Heart right ventricle (tissue), 16 donors: Measurements from ENCODE around the gene NOXA1. TPM values are rescaled to one million over a fixed set of nuclear protein-coding genes. Genes with fewer than 3 reads are reported as not detected.

Experiments used
- ATAC-seq, 8 donors: fragments of 200-7000 bp; cut with Tn5 transposase; one replicate each; pipeline ENCODE4 v1.9.1; 2020; ENCODE audit warnings: mild to moderate bottlenecking in 8 of 8, moderate library complexity in 8 of 8, moderate number of reproducible peaks in 1 of 8
- DNase-seq, 2 donors: peaks; one replicate each; pipeline ENCODE4 v3.0.0-alpha.2; 2020
- H3K27ac ChIP-seq, 10 donors: fragments of 200-600 bp; sonication (generic) in 2 of 10; one replicate each; pipeline versions ENCODE4 v1.5.0 to v1.8.0; 2020 to 2022; ENCODE audit warnings: mild to moderate bottlenecking in 3 of 10
- H3K27me3 ChIP-seq, 7 donors: fragments of 200-600 bp; one replicate each; pipeline ENCODE4 v1.8.0; 2021 to 2022; ENCODE audit warnings: mild to moderate bottlenecking in 2 of 7
- H3K36me3 ChIP-seq, 9 donors: fragments of 200-600 bp; sonication (generic) in 1 of 9; one replicate each; pipeline versions ENCODE4 v1.5.0 to v1.8.0; 2020 to 2022; ENCODE audit warnings: mild to moderate bottlenecking in 2 of 9
- H3K4me1 ChIP-seq, 9 donors: fragments of 200-600 bp; sonication (generic) in 1 of 9; one replicate each; pipeline versions ENCODE4 v1.5.0 to v1.8.0; 2020 to 2022; ENCODE audit warnings: mild to moderate bottlenecking in 4 of 9
- H3K4me3 ChIP-seq, 10 donors: fragments of 200-600 bp; sonication (generic) in 2 of 10; one replicate each; pipeline versions ENCODE4 v1.5.0 to v1.8.0; 2020 to 2022; ENCODE audit warnings: mild to moderate bottlenecking in 7 of 10, moderate library complexity in 2 of 10
- H3K9me3 ChIP-seq, 11 donors: fragments of 200-600 bp in 10 of 11; sonication (generic) in 2 of 11; one replicate each; pipeline versions ENCODE4 v1.5.0 to v1.8.0; 2013 to 2022; ENCODE audit warnings: mild to moderate bottlenecking in 2 of 11, control low read depth in 1 of 11, moderate library complexity in 1 of 11
- WGBS, 2 donors: extraction: QIAGEN DNeasy Blood & Tissue Kit; methylation state at CpG; one replicate each; pipeline ENCODE4 v1.1.7; 2013; ENCODE audit warnings: inconsistent platforms in 1 of 2; 5-methylcytosine and 5-hydroxymethylcytosine counted together
- intact Hi-C, 10 donors: fragments of 100-400 bp; cut with DNase I; formaldehyde crosslinking; loops; one replicate each; pipeline versions ENCODE4 v1.11.1 to v1.14.2; 2022
- polyA plus RNA-seq, 2 donors: library from polyadenylated mRNA; stranded (reverse); fragments of 200-250 nt; gene quantifications; one replicate each; pipeline ENCODE4 v1.2.3, GENCODE V29; 2013
- total RNA-seq, 10 donors: library from RNA; stranded (reverse); fragmentation: NEBNext Ultra II Directional in 3 of 10; extraction: Animal tissue kit (Norgen Biotek cat#: 25700) in 3 of 10; gene quantifications; one replicate each; pipeline versions ENCODE4 v1.2.1 to v1.2.4, GENCODE V29; 2021 to 2023
- TF ChIP-seq, protein P1 (sequence below), 9 donors: fragments of 200-600 bp; sonication (generic) in 2 of 9; IDR thresholded peaks; one replicate each; pipeline versions ENCODE4 v1.5.0 to v1.8.0; 2021 to 2022; ENCODE audit warnings: antibody characterized with exemption in 9 of 9, mild to moderate bottlenecking in 5 of 9, moderate library complexity in 1 of 9
- donor health status: Arrhythmogenic right ventricular cardiomyopathy.
- donor health status: ischemic (EF 13 %, LVEDD 7.1; RV severe dilation, severe dysfunction).
- donor health status: healthy with polysubstance abuse.
- donor health status: DM: no; HTN: yes; CAD: no.
- donor health status: DM: no; HTN: no; CAD: no.
- donor health status: ischemic (EF 25% LVEDD 6.9; RV normal size, moderate dysfunction).
- donor health status: ischemic (EF 25% LVEDD 5.7; RV mildly dilated, moderate dysfunction).
- donor health status: healthy.
- donor health status: DM: yes; HTN: yes; CAD: no.
- donor health status: Ischemic cardiomyopathy.
- donor health status: ischemic (EF 35%, LVEDD 5.7; RV mildly dilated, moderate dysfunction).
- donor health status: nonischemic (EF 11% LVEDD 7.7; RV severe dilation, severe dysfunction).
- donor health status: DM: yes; HTN: yes; CAD: no.
- donor health status: PGD.
- donor health status: ischemic (EF 29% LVEDD 5.4; RV normal size, mild dysfunction).
- donor health status: nonischemic (EF 23%, LVEDD 6.1; RV moderate dilation, normal function).

The NOXA1 gene
- total and polyA plus RNA-seq, 12 donors = 0.62 to 10.6 (median 3.0) TPM

DNA sequence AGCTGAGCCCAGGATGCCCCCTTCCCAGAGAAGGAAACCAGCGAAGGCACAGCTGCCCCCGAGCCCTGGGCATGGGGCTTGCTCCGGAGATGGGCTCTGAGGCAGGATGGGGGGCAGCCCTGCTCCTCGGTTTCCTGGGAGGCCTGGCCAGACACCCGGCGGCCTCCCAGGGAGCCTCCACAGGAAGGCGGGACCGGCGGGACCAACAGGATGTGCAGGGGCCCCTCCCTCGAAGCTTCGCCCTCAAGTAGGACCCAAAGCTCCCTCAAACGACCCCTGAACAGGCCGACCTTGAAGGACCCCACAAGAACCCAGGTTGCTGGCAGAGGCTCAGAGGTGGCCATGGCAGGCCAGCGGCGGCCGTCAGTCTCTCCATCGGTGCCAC lies 11.9 kb upstream of the NOXA1 start:
- no peaks in the 10 kb centered on the region for H3K9me3 ChIP-seq
- intact Hi-C loops = no loop called here
- DNase-seq (peak in 1 of 2 donors; percentile 36), ATAC-seq (peak in 6 of 8 donors; percentile 2 to 41 (median 18))
- H3K4me1 ChIP-seq = peaks cover 16 to 76% (median 42%) of the 10 kb centered on the region in 9 donors
- WGBS, 2 donors = 39 to 62% methylated on average over 17 of the region's 17 CpGs
- TF ChIP-seq, protein P1, sequence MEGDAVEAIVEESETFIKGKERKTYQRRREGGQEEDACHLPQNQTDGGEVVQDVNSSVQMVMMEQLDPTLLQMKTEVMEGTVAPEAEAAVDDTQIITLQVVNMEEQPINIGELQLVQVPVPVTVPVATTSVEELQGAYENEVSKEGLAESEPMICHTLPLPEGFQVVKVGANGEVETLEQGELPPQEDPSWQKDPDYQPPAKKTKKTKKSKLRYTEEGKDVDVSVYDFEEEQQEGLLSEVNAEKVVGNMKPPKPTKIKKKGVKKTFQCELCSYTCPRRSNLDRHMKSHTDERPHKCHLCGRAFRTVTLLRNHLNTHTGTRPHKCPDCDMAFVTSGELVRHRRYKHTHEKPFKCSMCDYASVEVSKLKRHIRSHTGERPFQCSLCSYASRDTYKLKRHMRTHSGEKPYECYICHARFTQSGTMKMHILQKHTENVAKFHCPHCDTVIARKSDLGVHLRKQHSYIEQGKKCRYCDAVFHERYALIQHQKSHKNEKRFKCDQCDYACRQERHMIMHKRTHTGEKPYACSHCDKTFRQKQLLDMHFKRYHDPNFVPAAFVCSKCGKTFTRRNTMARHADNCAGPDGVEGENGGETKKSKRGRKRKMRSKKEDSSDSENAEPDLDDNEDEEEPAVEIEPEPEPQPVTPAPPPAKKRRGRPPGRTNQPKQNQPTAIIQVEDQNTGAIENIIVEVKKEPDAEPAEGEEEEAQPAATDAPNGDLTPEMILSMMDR (IDR thresholded peaks at IDR 0.05) = no peak
- H3K4me3 ChIP-seq = peak overlapping the region in 7 of 10 donors; percentile 8 to 40 (median 30)
- H3K27me3 ChIP-seq = peaks cover 0 to 18% (median 0%) of the 10 kb centered on the region in 7 donors
- H3K36me3 ChIP-seq = no peaks in the 10 kb centered on the region
- peak overlapping the region; percentile 60 to 88 (median 80) for H3K27ac ChIP-seq

DNA sequence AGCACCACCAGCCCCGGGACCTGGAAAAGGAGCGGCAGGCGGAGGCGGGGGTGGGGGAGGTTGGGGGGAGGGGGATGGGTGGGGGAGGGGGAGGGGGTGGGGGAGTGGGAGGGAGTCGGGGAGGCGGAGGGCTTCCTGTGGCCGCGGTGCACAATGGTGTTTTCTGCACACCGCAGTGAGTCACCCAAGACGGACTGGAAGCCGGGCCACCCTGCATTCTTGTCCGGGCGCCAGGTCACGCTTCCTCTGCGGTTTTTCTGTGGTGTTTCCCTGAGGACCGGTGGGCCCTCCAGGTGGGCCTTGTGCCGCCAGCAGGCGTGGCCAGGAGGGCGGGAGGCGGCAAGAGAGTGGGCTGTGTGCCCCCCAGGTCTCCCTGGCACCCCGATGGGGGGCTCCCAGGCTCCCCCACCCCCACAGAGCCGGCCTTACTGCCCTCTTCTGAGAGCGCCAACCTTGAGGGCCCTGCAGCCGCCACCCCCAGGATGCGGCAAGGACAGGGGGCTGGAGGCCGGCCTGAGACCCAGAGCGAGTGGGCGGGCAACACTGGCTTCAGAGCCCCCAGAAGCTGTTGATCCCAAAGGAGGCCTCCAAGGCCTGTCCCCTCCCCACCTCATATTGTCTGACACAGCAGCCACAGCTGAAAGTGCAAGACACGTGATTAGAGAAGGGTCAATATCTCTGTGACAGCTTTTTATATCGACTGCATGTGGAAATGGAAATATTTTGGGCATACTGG lies 11.4 kb upstream of the NOXA1 start:
- H3K4me1 ChIP-seq = peaks cover 12 to 76% (median 36%) of the 10 kb centered on the region in 9 donors
- ATAC-seq = peak; percentile 45 to 77 (median 64)
- peak; percentile 78 to 89 for DNase-seq
- peak overlapping the region in 7 of 10 donors; percentile 8 to 40 (median 30) for H3K4me3 ChIP-seq
- no peaks in the 10 kb centered on the region for H3K9me3 ChIP-seq
- peak overlapping the region; percentile 79 to 96 (median 86) for H3K27ac ChIP-seq
- 40 to 53% methylated on average over 27 of the region's 30 CpGs for WGBS, 2 donors
- H3K36me3 ChIP-seq = peaks cover 0 to 2% (median 0%) of the 10 kb centered on the region in 9 donors
- H3K27me3 ChIP-seq = peaks cover 0 to 12% (median 0%) of the 10 kb centered on the region in 7 donors
- TF ChIP-seq, protein P1 (IDR thresholded peaks at IDR 0.05) = no peak
- intact Hi-C loops = no loop called here

DNA sequence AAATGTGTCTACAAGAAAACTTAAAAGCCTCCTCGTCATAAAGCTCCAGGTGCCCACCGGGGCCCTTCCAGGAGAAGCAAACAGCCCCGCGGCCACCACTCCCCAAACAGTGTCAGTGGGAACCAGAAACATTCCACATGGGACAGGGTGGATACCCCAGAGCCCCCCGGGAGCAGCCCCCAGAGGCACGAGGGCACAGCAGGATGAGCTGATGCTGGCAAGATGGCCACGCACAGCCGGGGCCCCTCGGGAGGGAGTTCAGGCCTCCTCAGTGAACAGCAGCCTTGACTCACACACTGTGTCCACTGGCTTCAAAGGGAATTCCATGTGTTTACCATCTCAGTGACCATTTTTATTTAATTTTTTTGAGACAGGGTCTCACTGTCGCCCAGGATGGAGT lies 10.8 kb upstream of the NOXA1 start:
- TF ChIP-seq, protein P1 (IDR thresholded peaks at IDR 0.05) = no peak
- ATAC-seq (no peak), DNase-seq (no peak)
- WGBS, 2 donors = 80 to 81% methylated on average over 10 of the region's 10 CpGs
- H3K27ac ChIP-seq = peak overlapping the region; percentile 43 to 96 (median 86)
- H3K36me3 ChIP-seq = peaks cover 0 to 5% (median 0%) of the 10 kb centered on the region in 9 donors
- H3K27me3 ChIP-seq = peaks cover 0 to 6% (median 0%) of the 10 kb centered on the region in 7 donors
- H3K4me1 ChIP-seq = peaks cover 12 to 72% (median 32%) of the 10 kb centered on the region in 9 donors
- intact Hi-C loops = no loop called here
- no peak overlapping the region for H3K4me3 ChIP-seq
- no peaks in the 10 kb centered on the region for H3K9me3 ChIP-seq

DNA sequence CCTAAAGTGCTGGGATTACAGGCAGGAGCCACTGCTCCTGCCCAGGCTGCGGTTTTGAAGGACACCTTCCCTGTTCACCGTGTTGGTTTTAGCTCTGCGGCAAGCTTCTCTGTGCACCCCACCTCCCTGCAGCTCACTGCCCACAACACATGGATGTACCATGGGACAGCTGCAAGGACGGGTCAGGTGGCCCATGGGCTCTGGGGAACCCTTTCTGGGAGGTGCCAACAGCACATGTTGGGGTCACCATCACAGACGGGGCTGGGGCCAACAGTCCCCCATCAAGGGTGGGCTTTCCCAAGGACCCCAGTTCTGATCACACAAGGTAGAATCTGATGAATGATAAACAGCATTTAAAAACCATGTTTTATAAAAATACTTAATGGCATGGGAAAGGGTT lies 7.7 kb upstream of the NOXA1 start:
- H3K36me3 ChIP-seq = peaks cover 0 to 8% (median 0%) of the 10 kb centered on the region in 9 donors
- no peaks in the 10 kb centered on the region for H3K9me3 ChIP-seq
- no peak overlapping the region for H3K27ac ChIP-seq
- ATAC-seq = no peak
- TF ChIP-seq, protein P1 (IDR thresholded peaks at IDR 0.05) = no peak
- peaks cover 10 to 58% (median 28%) of the 10 kb centered on the region in 9 donors for H3K4me1 ChIP-seq
- H3K27me3 ChIP-seq = no peaks in the 10 kb centered on the region
- intact Hi-C loops = no loop called here
- DNase-seq = no peak
- no peak overlapping the region for H3K4me3 ChIP-seq
- WGBS, 2 donors = 94% methylated on average over 5 of the region's 5 CpGs
